ENCODE data around the gene APOL2.

Gene APOL2

GRCh38 chr22:36197514-36198146 lies 41.7 kb downstream of the APOL2 start:
- H3K9ac ChIP-seq (ENCODE audit: low read length), result no peak overlapping the region; the same call in 1 of the 2 replicates
- no peak overlapping the region; the same call in 1 of the 2 replicates for H3K4me2 ChIP-seq (ENCODE audit: low read length)
- no peak overlapping the region for H3K4me3 ChIP-seq (ENCODE audit: low read depth, low read length, poor library complexity, severe bottlenecking)
- no peaks in the 10 kb centered on the region for H3K79me2 ChIP-seq (ENCODE audit: insufficient read depth, low read length)
- no peaks in the 10 kb centered on the region for H3K36me3 ChIP-seq (ENCODE audit: insufficient read depth, low read length)
- no peaks in the 10 kb centered on the region for H3K9me2 ChIP-seq (ENCODE audit: low read depth, low read length)
- H3F3A ChIP-seq (ENCODE audit: insufficient read depth, low read length), result no peaks in the 10 kb centered on the region
- no peak overlapping the region for H3K27ac ChIP-seq (ENCODE audit: low read depth, low read length, poor library complexity, severe bottlenecking)
- H4K20me1 ChIP-seq (ENCODE audit: insufficient read depth, low read length), result no peaks in the 10 kb centered on the region
- H3K9me3 ChIP-seq (ENCODE audit: low read length), result no peaks in the 10 kb centered on the region
- H3K27me3 ChIP-seq (ENCODE audit: insufficient read depth, low read length), result no peaks in the 10 kb centered on the region
- H2AFZ ChIP-seq (ENCODE audit: low read length), result no peak overlapping the region
- peaks cover 28% of the 10 kb centered on the region for H3K4me1 ChIP-seq (ENCODE audit: insufficient read depth, low read length, severe bottlenecking)
- TF ChIP-seq CTCF (IDR thresholded peaks at IDR 0.05; ENCODE audit: low read length), result no peak
- TF ChIP-seq EZH2 (IDR thresholded peaks at IDR 0.05; ENCODE audit: borderline replicate concordance, low read length), result no peak

GRCh38 chr22:36197065-36197440 lies 42.3 kb downstream of the APOL2 start:
- no peaks in the 10 kb centered on the region for H3F3A ChIP-seq (ENCODE audit: insufficient read depth, low read length)
- H3K9me3 ChIP-seq (ENCODE audit: low read length), result no peaks in the 10 kb centered on the region
- H3K4me1 ChIP-seq (ENCODE audit: insufficient read depth, low read length, severe bottlenecking), result peaks cover 28% of the 10 kb centered on the region
- no peaks in the 10 kb centered on the region for H3K27me3 ChIP-seq (ENCODE audit: insufficient read depth, low read length)
- no peak overlapping the region for H2AFZ ChIP-seq (ENCODE audit: low read length)
- H3K9ac ChIP-seq (ENCODE audit: low read length), result no peak overlapping the region; the same call in 1 of the 2 replicates
- H3K36me3 ChIP-seq (ENCODE audit: insufficient read depth, low read length), result no peaks in the 10 kb centered on the region
- no peak overlapping the region for H3K27ac ChIP-seq (ENCODE audit: low read depth, low read length, poor library complexity, severe bottlenecking)
- H3K9me2 ChIP-seq (ENCODE audit: low read depth, low read length), result no peaks in the 10 kb centered on the region
- no peaks in the 10 kb centered on the region for H4K20me1 ChIP-seq (ENCODE audit: insufficient read depth, low read length)
- H3K4me3 ChIP-seq (ENCODE audit: low read depth, low read length, poor library complexity, severe bottlenecking), result no peak overlapping the region
- H3K79me2 ChIP-seq (ENCODE audit: insufficient read depth, low read length), result no peaks in the 10 kb centered on the region
- no peak overlapping the region; the same call in 1 of the 2 replicates for H3K4me2 ChIP-seq (ENCODE audit: low read length)
- TF ChIP-seq CTCF (IDR thresholded peaks at IDR 0.05; ENCODE audit: low read length) (no peak), EZH2 (IDR thresholded peaks at IDR 0.05; ENCODE audit: borderline replicate concordance, low read length) (no peak)

GRCh38 chr22:36196254-36197064 lies 42.9 kb downstream of the APOL2 start:
- Histone ChIP-seq H3K79me2 (ENCODE audit: insufficient read depth, low read length) (no peaks in the 10 kb centered on the region), H3K4me1 (ENCODE audit: insufficient read depth, low read length, severe bottlenecking) (peaks cover 25% of the 10 kb centered on the region), H3K27me3 (ENCODE audit: insufficient read depth, low read length) (no peaks in the 10 kb centered on the region), H3K9me3 (ENCODE audit: low read length) (no peaks in the 10 kb centered on the region), H3K9ac (ENCODE audit: low read length) (no peak overlapping the region; the same call in 1 of the 2 replicates), H3K4me3 (ENCODE audit: low read depth, low read length, poor library complexity, severe bottlenecking) (no peak overlapping the region), H3K9me2 (ENCODE audit: low read depth, low read length) (no peaks in the 10 kb centered on the region), H3K27ac (ENCODE audit: low read depth, low read length, poor library complexity, severe bottlenecking) (no peak overlapping the region), H3F3A (ENCODE audit: insufficient read depth, low read length) (no peaks in the 10 kb centered on the region), H2AFZ (ENCODE audit: low read length) (no peak overlapping the region), H4K20me1 (ENCODE audit: insufficient read depth, low read length) (no peaks in the 10 kb centered on the region), H3K36me3 (ENCODE audit: insufficient read depth, low read length) (no peaks in the 10 kb centered on the region), H3K4me2 (ENCODE audit: low read length) (no peak overlapping the region; the same call in 1 of the 2 replicates)
- TF ChIP-seq CTCF (IDR thresholded peaks at IDR 0.05; ENCODE audit: low read length) (no peak), EZH2 (IDR thresholded peaks at IDR 0.05; ENCODE audit: borderline replicate concordance, low read length) (no peak)
